Psoas muscle (tissue), 8 donors: ENCODE results near the gene TMEM263. TPM values are rescaled to one million over a fixed set of nuclear protein-coding genes. Genes with fewer than 3 reads are reported as not detected.

Experiments used
- ATAC-seq, 4 donors: fragments of 200-7000 bp; cut with Tn5 transposase; one replicate each; pipeline ENCODE4 v1.9.1; 2020; ENCODE audit warnings: moderate library complexity in 3 of 4, mild to moderate bottlenecking in 2 of 4
- DNase-seq, 2 donors: peaks; one replicate each; pipeline ENCODE4 v3.0.0-alpha.2; 2020
- H3K27ac ChIP-seq: fragments of 200-600 bp; one replicate; pipeline ENCODE4 v1.8.0; 2022
- H3K27me3 ChIP-seq, 3 donors: fragments of 200-600 bp in 1 of 3; one replicate each; pipeline versions ENCODE4 v1.6.1 to v1.8.0; 2013 to 2022; ENCODE audit warnings: low read length in 2 of 3, mild to moderate bottlenecking in 2 of 3, moderate library complexity in 1 of 3; ENCODE audit not compliant: insufficient read depth in 3 of 3
- H3K36me3 ChIP-seq, 2 donors: fragments of 200-600 bp in 1 of 2; one replicate each; pipeline versions ENCODE4 v1.6.1 to v1.8.0; 2013 to 2022; ENCODE audit warnings: low read depth in 1 of 2, mild to moderate bottlenecking in 1 of 2, moderate library complexity in 1 of 2; ENCODE audit not compliant: insufficient read depth in 1 of 2
- H3K4me1 ChIP-seq: fragments of 200-600 bp; one replicate; pipeline ENCODE4 v1.8.0; 2022
- H3K4me3 ChIP-seq: fragments of 200-600 bp; one replicate; pipeline ENCODE4 v1.8.0; 2022; ENCODE audit warnings: mild to moderate bottlenecking
- H3K9me3 ChIP-seq: fragments of 200-600 bp; one replicate; pipeline ENCODE4 v1.8.0; 2022
- WGBS, 3 donors: extraction: QIAGEN DNeasy Blood & Tissue Kit; methylation state at CpG; one replicate each; pipeline versions ENCODE4 v1.1.6 to v1.1.7; 2013; 5-methylcytosine and 5-hydroxymethylcytosine counted together
- intact Hi-C, 2 donors: fragments of 100-400 bp; cut with DNase I; formaldehyde crosslinking; loops; one replicate each; pipeline versions ENCODE4 v1.11.0 to v1.14.2; 2022
- polyA plus RNA-seq, 3 donors: library from polyadenylated mRNA; stranded (reverse); fragments of 200-250 nt; gene quantifications; one replicate each; pipeline ENCODE4 v1.2.3, GENCODE V29; 2013
- total RNA-seq, 4 donors: library from RNA; stranded (reverse); fragmentation: NEBNext Ultra II Directional in 2 of 4; extraction: Animal tissue kit (Norgen Biotek cat#: 25700) in 2 of 4; gene quantifications; one replicate each; pipeline versions ENCODE4 v1.2.1 to v1.2.4, GENCODE V29; 2021 to 2023
- TF ChIP-seq, protein P1 (sequence below): fragments of 200-600 bp; IDR thresholded peaks from one replicate; pipeline ENCODE4 v1.8.0; 2022; ENCODE audit warnings: antibody characterized with exemption
- donor health status: healthy with polysubstance abuse.
- donor health status: DM: no; HTN: no; CAD: no; lungs with moderate emphysema.
- donor health status: Bipolar disorder and iron deficiency.
- donor health status: healthy.
- donor health status: DM: yes; HTN: yes; CAD: no.
- donor health status: DM: no; HTN: no; CAD: no.
- donor health status: DM: no; HTN: no; CAD: no.
- donor health status: DM: yes; HTN: yes; CAD: no.

The TMEM263 gene
- total and polyA plus RNA-seq, 7 donors, result 9.5 to 20.8 (median 15.5) TPM

DNA sequence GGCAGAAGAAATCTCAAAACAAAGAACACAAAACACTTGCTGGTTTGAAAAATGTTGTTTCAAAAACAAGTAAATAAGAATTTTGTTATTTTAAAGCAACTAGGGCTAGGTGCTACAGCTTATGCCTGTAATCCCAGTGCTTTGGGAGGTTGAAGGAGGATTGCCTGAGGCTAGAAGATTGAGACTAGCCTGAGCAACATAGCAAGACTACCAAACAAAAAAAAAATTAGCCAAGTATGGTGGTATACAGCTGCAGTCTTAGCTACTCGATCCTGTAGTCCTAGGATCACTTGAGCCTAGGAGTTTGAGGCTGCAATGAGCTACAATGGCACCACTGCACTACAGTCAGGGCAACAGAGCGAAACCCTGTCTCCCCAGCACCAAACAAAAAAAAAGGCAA lies 63.8 kb downstream of the TMEM263 start:
- 87 to 92% (median 91%) methylated on average over 2 of the region's 2 CpGs for WGBS, 3 donors
- ATAC-seq (no peak), DNase-seq (no peak)
- H3K4me3 ChIP-seq, result no peak overlapping the region
- no peak overlapping the region for H3K27ac ChIP-seq
- TF ChIP-seq, protein P1, sequence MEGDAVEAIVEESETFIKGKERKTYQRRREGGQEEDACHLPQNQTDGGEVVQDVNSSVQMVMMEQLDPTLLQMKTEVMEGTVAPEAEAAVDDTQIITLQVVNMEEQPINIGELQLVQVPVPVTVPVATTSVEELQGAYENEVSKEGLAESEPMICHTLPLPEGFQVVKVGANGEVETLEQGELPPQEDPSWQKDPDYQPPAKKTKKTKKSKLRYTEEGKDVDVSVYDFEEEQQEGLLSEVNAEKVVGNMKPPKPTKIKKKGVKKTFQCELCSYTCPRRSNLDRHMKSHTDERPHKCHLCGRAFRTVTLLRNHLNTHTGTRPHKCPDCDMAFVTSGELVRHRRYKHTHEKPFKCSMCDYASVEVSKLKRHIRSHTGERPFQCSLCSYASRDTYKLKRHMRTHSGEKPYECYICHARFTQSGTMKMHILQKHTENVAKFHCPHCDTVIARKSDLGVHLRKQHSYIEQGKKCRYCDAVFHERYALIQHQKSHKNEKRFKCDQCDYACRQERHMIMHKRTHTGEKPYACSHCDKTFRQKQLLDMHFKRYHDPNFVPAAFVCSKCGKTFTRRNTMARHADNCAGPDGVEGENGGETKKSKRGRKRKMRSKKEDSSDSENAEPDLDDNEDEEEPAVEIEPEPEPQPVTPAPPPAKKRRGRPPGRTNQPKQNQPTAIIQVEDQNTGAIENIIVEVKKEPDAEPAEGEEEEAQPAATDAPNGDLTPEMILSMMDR, result no peak
- intact Hi-C loops, result no loop called here
- H3K4me1 ChIP-seq, result no peaks in the 10 kb centered on the region
- no peaks in the 10 kb centered on the region for H3K27me3 ChIP-seq
- no peaks in the 10 kb centered on the region for H3K9me3 ChIP-seq
- H3K36me3 ChIP-seq, result no peaks in the 10 kb centered on the region

Other genes with a start within 250 kb of the TMEM263 start
- gene RIC8B, start 181.2 kb upstream of the TMEM263 start, total RNA-seq, result 10 to 100 TPM in 3 of 4 donors, 1 to 10 TPM in 1; 5.8 to 12.0 (median 11.1) TPM
- 10 to 100 TPM in 1 of 3 donors, 1 to 10 TPM in 2; 4.9 to 19.3 (median 7.2) TPM for gene RIC8B, start 181.2 kb upstream of the TMEM263 start, polyA plus RNA-seq
- gene MTERF2, start 31.2 kb downstream of the TMEM263 start, total RNA-seq, result 10 to 100 TPM; 12.4 to 14.9 (median 13.0) TPM
- 10 to 100 TPM in 1 of 3 donors, 1 to 10 TPM in 2; 8.4 to 38.4 (median 9.8) TPM for gene MTERF2, start 31.2 kb downstream of the TMEM263 start, polyA plus RNA-seq
- gene CRY1, start 137.6 kb downstream of the TMEM263 start, total RNA-seq, result 10 to 100 TPM; 10.2 to 18.8 (median 12.9) TPM
- 10 to 100 TPM in 1 of 3 donors, 1 to 10 TPM in 2; 8.8 to 23.3 (median 9.3) TPM for gene CRY1, start 137.6 kb downstream of the TMEM263 start, polyA plus RNA-seq